Upper lobe of left lung (tissue), 4 donors: Measurements from ENCODE around the gene TOM1L2.

Experiments
- EP300 ChIP-seq, 4 donors: sonication (generic); formaldehyde crosslinking; IDR thresholded peaks; one replicate each; pipeline ENCODE4 v1.5.1; 2017; ENCODE audit warnings: antibody characterized with exemption in 4 of 4, control low read depth in 2 of 4
- POLR2A ChIP-seq, 4 donors: fragments of 450-650 bp; IDR thresholded peaks; one replicate each; pipeline ENCODE4 v1.5.1; 2016 to 2017; ENCODE audit warnings: antibody characterized with exemption in 4 of 4, mild to moderate bottlenecking in 2 of 4
- POLR2AphosphoS5 ChIP-seq, 2 donors: sonication (generic); formaldehyde crosslinking; IDR thresholded peaks; one replicate each; pipeline ENCODE4 v1.5.1; 2017; ENCODE audit warnings: antibody characterized with exemption in 2 of 2
- TF ChIP-seq, protein P1 (sequence below), 6 experiments: fragments of 450-650 bp in 4 of 6; fragments of 200-600 bp in 2 of 6; sonication (generic) in 2 of 6; IDR thresholded peaks; one replicate each; pipeline ENCODE4 v1.5.1; 2016 to 2019; ENCODE audit warnings: antibody characterized with exemption in 6 of 6

DNA sequence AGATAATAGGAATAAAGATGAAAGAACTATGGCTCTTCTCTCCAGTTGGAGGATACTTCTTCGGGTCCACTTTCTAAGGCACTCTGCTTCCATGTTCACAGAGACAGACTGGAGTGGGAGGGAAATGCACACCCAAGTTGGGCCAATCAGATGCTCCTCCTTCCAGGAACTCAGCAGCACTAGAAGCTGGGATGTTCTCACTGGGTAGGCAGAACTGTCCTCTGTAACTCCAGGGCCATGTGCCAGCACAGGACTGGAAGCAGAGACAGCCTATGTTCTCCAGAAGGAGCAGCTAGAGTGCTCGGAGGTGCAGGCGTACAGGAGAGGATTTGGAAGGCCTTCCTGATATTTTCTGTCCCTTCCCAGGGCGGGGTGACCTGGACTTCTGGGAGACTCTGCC lies 85.5 kb downstream of the TOM1L2 start:
- TF ChIP-seq, protein P1, sequence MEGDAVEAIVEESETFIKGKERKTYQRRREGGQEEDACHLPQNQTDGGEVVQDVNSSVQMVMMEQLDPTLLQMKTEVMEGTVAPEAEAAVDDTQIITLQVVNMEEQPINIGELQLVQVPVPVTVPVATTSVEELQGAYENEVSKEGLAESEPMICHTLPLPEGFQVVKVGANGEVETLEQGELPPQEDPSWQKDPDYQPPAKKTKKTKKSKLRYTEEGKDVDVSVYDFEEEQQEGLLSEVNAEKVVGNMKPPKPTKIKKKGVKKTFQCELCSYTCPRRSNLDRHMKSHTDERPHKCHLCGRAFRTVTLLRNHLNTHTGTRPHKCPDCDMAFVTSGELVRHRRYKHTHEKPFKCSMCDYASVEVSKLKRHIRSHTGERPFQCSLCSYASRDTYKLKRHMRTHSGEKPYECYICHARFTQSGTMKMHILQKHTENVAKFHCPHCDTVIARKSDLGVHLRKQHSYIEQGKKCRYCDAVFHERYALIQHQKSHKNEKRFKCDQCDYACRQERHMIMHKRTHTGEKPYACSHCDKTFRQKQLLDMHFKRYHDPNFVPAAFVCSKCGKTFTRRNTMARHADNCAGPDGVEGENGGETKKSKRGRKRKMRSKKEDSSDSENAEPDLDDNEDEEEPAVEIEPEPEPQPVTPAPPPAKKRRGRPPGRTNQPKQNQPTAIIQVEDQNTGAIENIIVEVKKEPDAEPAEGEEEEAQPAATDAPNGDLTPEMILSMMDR (IDR thresholded peaks at IDR 0.05) = no peak
- TF ChIP-seq POLR2A (IDR thresholded peaks at IDR 0.05) (no peak), EP300 (IDR thresholded peaks at IDR 0.05) (no peak), POLR2AphosphoS5 (IDR thresholded peaks at IDR 0.05) (no peak)
